HepG2 (cell line): ENCODE data around the gene C11orf58. TPM values are rescaled to one million over a fixed set of nuclear protein-coding genes. Genes with fewer than 3 reads are reported as not detected.
A peak's percentile ranks its signal among the peaks of the same experiment; 100 is the strongest.

Experiments used
- ATAC-seq: fragments of 200-7000 bp; cut with Tn5 transposase; 3 replicates; pipeline ENCODE4 v1.9.1; 2020; ENCODE audit warnings: mild to moderate bottlenecking, moderate library complexity
- BruUV-seq: library from RNA; stranded (reverse); fragments of 400-500 nt; replicated peaks from 2 replicates; lab custom pipeline; 2021; lab: Mats Ljungman, UMichigan
- CTCF ChIA-PET: fragments of 300-600 bp; formaldehyde crosslinking; extraction: SDS; loops from one replicate; lab custom pipeline; 2021; ENCODE audit warnings: low total read pairs, inconsistent platforms, low intra/inter-chr PET ratio; lab: Yijun Ruan, JAX
- POLR2A ChIA-PET: fragments of 350-600 bp; sonication (Branson Sonifier 250); formaldehyde crosslinking; loops from one replicate; lab custom pipeline; 2020; ENCODE audit warnings: antibody characterized with exemption, inconsistent platforms; lab: Yijun Ruan, JAX
- DNase-seq: peaks from one replicate; pipeline ENCODE4 v3.0.0-alpha.2; 2015; ENCODE audit warnings: low spot score
- FAIRE-seq: peaks from 3 replicates; lab custom pipeline; 2011; peaks lifted over from hg19 to GRCh38; lab: Jason Lieb, UNC
- H2AFZ ChIP-seq: one replicate; pipeline ENCODE4 v1.6.1; 2011; ENCODE audit warnings: low read length, inconsistent platforms
- H3K27ac ChIP-seq: fragments of 300-600 bp; 3 replicates; pipeline ENCODE4 v1.8.0; 2011; ENCODE audit warnings: mixed run types, mild to moderate bottlenecking, mixed read lengths, low read length, inconsistent platforms; ENCODE audit not compliant: insufficient read depth; ENCODE audit errors: extremely low read length
- H3K27me3 ChIP-seq, 2 experiments: fragments of 200-600 bp in 1 of 2; 2 replicates in 1 of 2; 3 replicates in 1 of 2; pipeline versions ENCODE4 v1.6.0 to v1.8.0; 2011; ENCODE audit warnings: low read length in 2 of 2, mild to moderate bottlenecking in 2 of 2, moderate library complexity in 2 of 2, inconsistent platforms in 1 of 2; ENCODE audit not compliant: insufficient read depth in 2 of 2, control insufficient read depth in 1 of 2
- H3K36me3 ChIP-seq, 2 experiments: fragments of 200-600 bp in 1 of 2; replicated peaks in 1 of 2; 2 replicates in 1 of 2; 3 replicates in 1 of 2; pipeline versions ENCODE4 v1.5.1 to v1.8.0; 2011; ENCODE audit warnings: low read length in 2 of 2, inconsistent platforms in 1 of 2; ENCODE audit not compliant: insufficient read depth in 2 of 2, control insufficient read depth in 1 of 2
- H3K4me1 ChIP-seq: 2 replicates; pipeline ENCODE4 v1.5.1; 2012; ENCODE audit warnings: low read length, inconsistent platforms; ENCODE audit not compliant: insufficient read depth
- H3K4me2 ChIP-seq: 2 replicates; pipeline ENCODE4 v1.6.0; 2011; ENCODE audit warnings: low read depth, low read length, inconsistent platforms
- H3K4me3 ChIP-seq, 3 experiments: fragments of 200-600 bp in 1 of 3; sonication (generic), shearing (Covaris generic) in 1 of 3; replicated peaks in 1 of 3; 2 replicates each; pipeline ENCODE4 v1.5.1; 2011 to 2016; ENCODE audit warnings: low read length in 3 of 3, inconsistent platforms in 2 of 3, low read depth in 2 of 3, mild to moderate bottlenecking in 2 of 3, control low read depth in 1 of 3, mixed read lengths in 1 of 3; ENCODE audit not compliant: insufficient read depth in 1 of 3
- H3K79me2 ChIP-seq: one replicate; pipeline ENCODE4 v1.6.1; 2011; ENCODE audit warnings: low read length, inconsistent platforms; ENCODE audit not compliant: insufficient read depth
- H3K9ac ChIP-seq: 2 replicates; pipeline ENCODE4 v1.6.0; 2011; ENCODE audit warnings: mild to moderate bottlenecking, low read depth, low read length, inconsistent platforms; ENCODE audit not compliant: insufficient read depth
- H3K9me3 ChIP-seq: 2 replicates; pipeline ENCODE4 v1.5.1; 2012; ENCODE audit warnings: mild to moderate bottlenecking, low read length
- H4K20me1 ChIP-seq: 2 replicates; pipeline ENCODE4 v1.6.0; 2011; ENCODE audit warnings: inconsistent platforms, mild to moderate bottlenecking, low read length, moderate library complexity; ENCODE audit not compliant: insufficient read depth
- CHCHD3 ChIP-seq: sonication (generic); formaldehyde crosslinking; IDR thresholded peaks from 2 replicates; pipeline ENCODE4 v1.8.0; 2022; ENCODE audit warnings: mild to moderate bottlenecking, missing genetic modification reagents, moderate library complexity
- EP300 ChIP-seq, 3 experiments: sonication (generic) in 1 of 3; formaldehyde crosslinking in 1 of 3; IDR thresholded peaks; 2 replicates each; pipeline versions ENCODE4 v1.5.1 to v1.6.1; 2011 to 2020; ENCODE audit warnings: low read depth in 2 of 3, low read length in 2 of 3, borderline replicate concordance in 1 of 3, improper control_type of control experiment in 1 of 3, mild to moderate bottlenecking in 1 of 3, missing genetic modification reagents in 1 of 3, moderate library complexity in 1 of 3
- FOXA1 ChIP-seq, 2 experiments: fragments of 450-650 bp in 1 of 2; sonication (generic) in 1 of 2; formaldehyde crosslinking in 1 of 2; IDR thresholded peaks; 2 replicates each; pipeline versions ENCODE4 v1.4.0 to v1.6.1; 2016 to 2020; ENCODE audit warnings: missing genetic modification reagents in 1 of 2
- MTA1 ChIP-seq: sonication (generic); formaldehyde crosslinking; IDR thresholded peaks from 2 replicates; pipeline ENCODE4 v1.4.0; 2020; ENCODE audit warnings: missing genetic modification reagents, mild to moderate bottlenecking, borderline replicate concordance
- NCOA1 ChIP-seq: sonication (generic); formaldehyde crosslinking; IDR thresholded peaks from 2 replicates; pipeline ENCODE4 v1.9.0; 2021; ENCODE audit warnings: missing genetic modification reagents
- PHF21A ChIP-seq: sonication (generic); formaldehyde crosslinking; IDR thresholded peaks from 2 replicates; pipeline ENCODE4 v1.5.0; 2020; ENCODE audit warnings: mild to moderate bottlenecking, missing genetic modification reagents
- SIX4 ChIP-seq: sonication (generic); formaldehyde crosslinking; IDR thresholded peaks from 2 replicates; pipeline ENCODE4 v1.4.0; 2020; ENCODE audit warnings: missing genetic modification reagents
- ZNF251 ChIP-seq: sonication (generic); formaldehyde crosslinking; IDR thresholded peaks from 2 replicates; pipeline ENCODE4 v1.9.0; 2021; ENCODE audit warnings: mild to moderate bottlenecking, missing genetic modification reagents
- ZNF788 ChIP-seq: sonication (generic); formaldehyde crosslinking; IDR thresholded peaks from 2 replicates; pipeline ENCODE4 v1.5.0; 2020; ENCODE audit warnings: mild to moderate bottlenecking, missing genetic modification reagents, borderline replicate concordance
- ZNF878 ChIP-seq: sonication (generic); formaldehyde crosslinking; IDR thresholded peaks from 2 replicates; pipeline ENCODE4 v1.8.1; 2023; ENCODE audit warnings: mild to moderate bottlenecking, missing genetic modification reagents, moderate library complexity
- WGBS: methylation state at CpG from one replicate; pipeline ENCODE4 v1.1.6; 2017; ENCODE audit warnings: low lambda C conversion rate; 5-methylcytosine and 5-hydroxymethylcytosine counted together
- in situ Hi-C: cut with HindIII; loops from 2 replicates; pipeline ENCODE4 v1.10.0; 2017; ENCODE audit warnings: low pct_unique_long_range_greater_than_20kb; ENCODE audit not compliant: extremely low pct_ligation_motif_present
- intact Hi-C: fragments of 100-400 bp; cut with micrococcal nuclease; formaldehyde crosslinking; loops from one replicate; pipeline ENCODE4 v1.10.0; 2022; ENCODE audit not compliant: unreplicated experiment
- polyA plus RNA-seq, 8 experiments: library from polyadenylated mRNA; depleted of rRNA in 3 of 8; stranded (reverse) in 7 of 8; unstranded in 1 of 8; fragments of >200 nt; fragmentation: Illumina TruSeq in 4 of 8; extraction: Trizol in 4 of 8; gene quantifications; 2 replicates each; pipeline versions ENCODE4 v1.2.1 to v1.2.3, GENCODE V29; 2011 to 2016; ENCODE audit warnings: low read depth in 4 of 8, missing spikeins in 1 of 8, mixed read lengths in 1 of 8; ENCODE audit not compliant: insufficient read depth in 1 of 8
- total RNA-seq, 5 experiments: library from RNA; depleted of rRNA; stranded (reverse); fragments of >200 nt; fragmentation: Illumina TruSeq; extraction: Trizol; gene quantifications; 2 replicates each; pipeline ENCODE4 v1.2.3, GENCODE V29; 2016; ENCODE audit warnings: low read depth in 1 of 5
- TF ChIP-seq, protein P1 (sequence below): sonication (generic); formaldehyde crosslinking; IDR thresholded peaks from 2 replicates; pipeline ENCODE4 v1.4.0; 2020; ENCODE audit warnings: missing genetic modification reagents, mild to moderate bottlenecking, borderline replicate concordance
- TF ChIP-seq, protein P2 (sequence below): IDR thresholded peaks from 2 replicates; pipeline ENCODE4 v1.4.0; 2020; ENCODE audit warnings: mild to moderate bottlenecking, missing genetic modification reagents
- TF ChIP-seq, protein P3 (sequence below): IDR thresholded peaks from 2 replicates; pipeline ENCODE4 v1.6.1; 2016
- TF ChIP-seq, protein P4 (sequence below): sonication (generic); formaldehyde crosslinking; IDR thresholded peaks from 2 replicates; pipeline ENCODE4 v1.9.0; 2021; ENCODE audit warnings: missing genetic modification reagents, mild to moderate bottlenecking, borderline replicate concordance

Gene C11orf58
- total and polyA plus RNA-seq, 2 of the 13 experiments (the other 11 are each of a cell fraction or from before 2014, with no cell fraction given) = 83.8 to 167 TPM

DNA sequence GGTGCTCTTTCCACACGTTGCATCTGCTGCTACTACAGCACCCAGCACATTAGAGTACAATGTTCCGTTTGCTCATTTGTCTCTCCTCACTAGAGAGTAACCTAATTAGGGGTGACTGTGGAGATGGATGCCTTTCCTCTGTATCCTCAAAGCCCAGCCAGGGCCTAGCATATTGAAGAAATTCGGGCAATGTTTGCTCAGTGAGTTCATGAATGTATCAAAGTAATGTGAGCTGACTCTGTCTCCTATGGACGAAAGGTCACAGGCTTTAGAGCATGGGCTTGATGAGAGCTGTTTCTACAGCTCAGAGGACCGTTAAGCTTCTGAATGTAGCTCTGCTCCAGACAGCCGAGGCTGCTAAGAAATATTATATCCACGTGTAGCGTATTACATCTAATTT, 67.5 kb downstream of the C11orf58 start:
- DNase-seq = peak; percentile 91
- Histone ChIP-seq H3K27ac (peak overlapping the region; percentile 24), H3K9ac (no peak overlapping the region; the same call in 1 of the 2 replicates), H3K4me2 (peak overlapping the region; percentile 36; the same call in 1 of the 2 replicates), H3K4me1 (peaks cover 41% of the 10 kb centered on the region), H3K36me3 (peaks cover 19 to 25% of the 10 kb centered on the region in 2 experiments), H3K79me2 (no peaks in the 10 kb centered on the region), H3K27me3 (no peaks in the 10 kb centered on the region), H2AFZ (no peak overlapping the region), H3K9me3 (no peaks in the 10 kb centered on the region), H4K20me1 (peaks cover 6% of the 10 kb centered on the region; the same call in 1 of the 2 replicates), H3K4me3 (no peak overlapping the region)
- intact Hi-C loops = loop anchor here (1.0 kb wide), 1 partner anchor 18 kb away; no protein-coding TSS in a partner anchor
- ChIA-PET POLR2A (no interaction called here), CTCF (no interaction called here)
- in situ Hi-C loops = loop anchor here (10.0 kb wide), 1 partner anchor 269 kb away; the partner anchor contains the start of gene RPS13
- 13% methylated on average over 8 of the region's 8 CpGs for WGBS
- no TSS peak for BruUV-seq
- ATAC-seq = peak; percentile 92
- peak; percentile 98 for FAIRE-seq
- TF ChIP-seq, protein P1, sequence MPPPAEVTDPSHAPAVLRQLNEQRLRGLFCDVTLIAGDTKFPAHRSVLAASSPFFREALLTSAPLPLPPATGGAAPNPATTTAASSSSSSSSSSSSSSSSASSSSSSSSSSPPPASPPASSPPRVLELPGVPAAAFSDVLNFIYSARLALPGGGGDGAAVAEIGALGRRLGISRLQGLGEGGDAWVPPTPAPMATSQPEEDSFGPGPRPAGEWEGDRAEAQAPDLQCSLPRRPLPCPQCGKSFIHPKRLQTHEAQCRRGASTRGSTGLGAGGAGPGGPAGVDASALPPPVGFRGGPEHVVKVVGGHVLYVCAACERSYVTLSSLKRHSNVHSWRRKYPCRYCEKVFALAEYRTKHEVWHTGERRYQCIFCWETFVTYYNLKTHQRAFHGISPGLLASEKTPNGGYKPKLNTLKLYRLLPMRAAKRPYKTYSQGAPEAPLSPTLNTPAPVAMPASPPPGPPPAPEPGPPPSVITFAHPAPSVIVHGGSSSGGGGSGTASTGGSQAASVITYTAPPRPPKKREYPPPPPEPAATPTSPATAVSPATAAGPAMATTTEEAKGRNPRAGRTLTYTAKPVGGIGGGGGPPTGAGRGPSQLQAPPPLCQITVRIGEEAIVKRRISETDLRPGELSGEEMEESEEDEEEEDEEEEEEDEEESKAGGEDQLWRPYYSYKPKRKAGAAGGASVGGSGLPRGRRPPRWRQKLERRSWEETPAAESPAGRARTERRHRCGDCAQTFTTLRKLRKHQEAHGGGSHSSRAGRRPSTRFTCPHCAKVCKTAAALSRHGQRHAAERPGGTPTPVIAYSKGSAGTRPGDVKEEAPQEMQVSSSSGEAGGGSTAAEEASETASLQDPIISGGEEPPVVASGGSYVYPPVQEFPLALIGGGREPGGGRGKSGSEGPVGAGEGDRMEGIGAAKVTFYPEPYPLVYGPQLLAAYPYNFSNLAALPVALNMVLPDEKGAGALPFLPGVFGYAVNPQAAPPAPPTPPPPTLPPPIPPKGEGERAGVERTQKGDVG (CRISPR knock-in tag) = no peak
- TF ChIP-seq EP300 (IDR thresholded peaks at IDR 0.05; ENCODE audit: low read depth in 2 of 2, low read length in 2 of 2) (peak in 1 of 2 experiments; percentile 34; a peak in 1 of 4 replicates), EP300 (CRISPR knock-in tag; IDR thresholded peaks at IDR 0.05; ENCODE audit: borderline replicate concordance) (no peak), PHF21A (0 out of 2 replicates have a peak, but pooled peaks have one; percentile 20), CHCHD3 (CRISPR knock-in tag) (no peak), ZNF878 (CRISPR knock-in tag) (no peak), SIX4 (CRISPR knock-in tag) (peak; percentile 84; the same call in 1 of the 2 replicates), ZNF788 (no peak), ZNF251 (no peak), MTA1 (CRISPR knock-in tag) (no peak), FOXA1 (IDR thresholded peaks at IDR 0.05) (no peak; the same call in 1 of the 2 replicates), FOXA1 (CRISPR knock-in tag; IDR thresholded peaks at IDR 0.05) (peak; percentile 86), NCOA1 (no peak)
- TF ChIP-seq, protein P2, sequence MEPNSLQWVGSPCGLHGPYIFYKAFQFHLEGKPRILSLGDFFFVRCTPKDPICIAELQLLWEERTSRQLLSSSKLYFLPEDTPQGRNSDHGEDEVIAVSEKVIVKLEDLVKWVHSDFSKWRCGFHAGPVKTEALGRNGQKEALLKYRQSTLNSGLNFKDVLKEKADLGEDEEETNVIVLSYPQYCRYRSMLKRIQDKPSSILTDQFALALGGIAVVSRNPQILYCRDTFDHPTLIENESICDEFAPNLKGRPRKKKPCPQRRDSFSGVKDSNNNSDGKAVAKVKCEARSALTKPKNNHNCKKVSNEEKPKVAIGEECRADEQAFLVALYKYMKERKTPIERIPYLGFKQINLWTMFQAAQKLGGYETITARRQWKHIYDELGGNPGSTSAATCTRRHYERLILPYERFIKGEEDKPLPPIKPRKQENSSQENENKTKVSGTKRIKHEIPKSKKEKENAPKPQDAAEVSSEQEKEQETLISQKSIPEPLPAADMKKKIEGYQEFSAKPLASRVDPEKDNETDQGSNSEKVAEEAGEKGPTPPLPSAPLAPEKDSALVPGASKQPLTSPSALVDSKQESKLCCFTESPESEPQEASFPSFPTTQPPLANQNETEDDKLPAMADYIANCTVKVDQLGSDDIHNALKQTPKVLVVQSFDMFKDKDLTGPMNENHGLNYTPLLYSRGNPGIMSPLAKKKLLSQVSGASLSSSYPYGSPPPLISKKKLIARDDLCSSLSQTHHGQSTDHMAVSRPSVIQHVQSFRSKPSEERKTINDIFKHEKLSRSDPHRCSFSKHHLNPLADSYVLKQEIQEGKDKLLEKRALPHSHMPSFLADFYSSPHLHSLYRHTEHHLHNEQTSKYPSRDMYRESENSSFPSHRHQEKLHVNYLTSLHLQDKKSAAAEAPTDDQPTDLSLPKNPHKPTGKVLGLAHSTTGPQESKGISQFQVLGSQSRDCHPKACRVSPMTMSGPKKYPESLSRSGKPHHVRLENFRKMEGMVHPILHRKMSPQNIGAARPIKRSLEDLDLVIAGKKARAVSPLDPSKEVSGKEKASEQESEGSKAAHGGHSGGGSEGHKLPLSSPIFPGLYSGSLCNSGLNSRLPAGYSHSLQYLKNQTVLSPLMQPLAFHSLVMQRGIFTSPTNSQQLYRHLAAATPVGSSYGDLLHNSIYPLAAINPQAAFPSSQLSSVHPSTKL (CRISPR knock-in tag) = peak; percentile 75
- TF ChIP-seq, protein P3, sequence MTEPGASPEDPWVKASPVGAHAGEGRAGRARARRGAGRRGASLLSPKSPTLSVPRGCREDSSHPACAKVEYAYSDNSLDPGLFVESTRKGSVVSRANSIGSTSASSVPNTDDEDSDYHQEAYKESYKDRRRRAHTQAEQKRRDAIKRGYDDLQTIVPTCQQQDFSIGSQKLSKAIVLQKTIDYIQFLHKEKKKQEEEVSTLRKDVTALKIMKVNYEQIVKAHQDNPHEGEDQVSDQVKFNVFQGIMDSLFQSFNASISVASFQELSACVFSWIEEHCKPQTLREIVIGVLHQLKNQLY (CRISPR knock-in tag) = no peak
- TF ChIP-seq, protein P4, sequence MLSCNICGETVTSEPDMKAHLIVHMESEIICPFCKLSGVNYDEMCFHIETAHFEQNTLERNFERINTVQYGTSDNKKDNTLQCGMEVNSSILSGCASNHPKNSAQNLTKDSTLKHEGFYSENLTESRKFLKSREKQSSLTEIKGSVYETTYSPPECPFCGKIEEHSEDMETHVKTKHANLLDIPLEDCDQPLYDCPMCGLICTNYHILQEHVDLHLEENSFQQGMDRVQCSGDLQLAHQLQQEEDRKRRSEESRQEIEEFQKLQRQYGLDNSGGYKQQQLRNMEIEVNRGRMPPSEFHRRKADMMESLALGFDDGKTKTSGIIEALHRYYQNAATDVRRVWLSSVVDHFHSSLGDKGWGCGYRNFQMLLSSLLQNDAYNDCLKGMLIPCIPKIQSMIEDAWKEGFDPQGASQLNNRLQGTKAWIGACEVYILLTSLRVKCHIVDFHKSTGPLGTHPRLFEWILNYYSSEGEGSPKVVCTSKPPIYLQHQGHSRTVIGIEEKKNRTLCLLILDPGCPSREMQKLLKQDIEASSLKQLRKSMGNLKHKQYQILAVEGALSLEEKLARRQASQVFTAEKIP (CRISPR knock-in tag) = no peak
